Heart right ventricle (tissue), 16 donors: ENCODE data around the gene WDR87. TPM values are rescaled to one million over a fixed set of nuclear protein-coding genes. Genes with fewer than 3 reads are reported as not detected.

Source experiments
- ATAC-seq, 8 donors: fragments of 200-7000 bp; cut with Tn5 transposase; one replicate each; pipeline ENCODE4 v1.9.1; 2020; ENCODE audit warnings: mild to moderate bottlenecking in 8 of 8, moderate library complexity in 8 of 8, moderate number of reproducible peaks in 1 of 8
- DNase-seq, 2 donors: peaks; one replicate each; pipeline ENCODE4 v3.0.0-alpha.2; 2020
- H3K27ac ChIP-seq, 10 donors: fragments of 200-600 bp; sonication (generic) in 2 of 10; one replicate each; pipeline versions ENCODE4 v1.5.0 to v1.8.0; 2020 to 2022; ENCODE audit warnings: mild to moderate bottlenecking in 3 of 10
- H3K27me3 ChIP-seq, 7 donors: fragments of 200-600 bp; one replicate each; pipeline ENCODE4 v1.8.0; 2021 to 2022; ENCODE audit warnings: mild to moderate bottlenecking in 2 of 7
- H3K36me3 ChIP-seq, 9 donors: fragments of 200-600 bp; sonication (generic) in 1 of 9; one replicate each; pipeline versions ENCODE4 v1.5.0 to v1.8.0; 2020 to 2022; ENCODE audit warnings: mild to moderate bottlenecking in 2 of 9
- H3K4me1 ChIP-seq, 9 donors: fragments of 200-600 bp; sonication (generic) in 1 of 9; one replicate each; pipeline versions ENCODE4 v1.5.0 to v1.8.0; 2020 to 2022; ENCODE audit warnings: mild to moderate bottlenecking in 4 of 9
- H3K4me3 ChIP-seq, 10 donors: fragments of 200-600 bp; sonication (generic) in 2 of 10; one replicate each; pipeline versions ENCODE4 v1.5.0 to v1.8.0; 2020 to 2022; ENCODE audit warnings: mild to moderate bottlenecking in 7 of 10, moderate library complexity in 2 of 10
- H3K9me3 ChIP-seq, 11 donors: fragments of 200-600 bp in 10 of 11; sonication (generic) in 2 of 11; one replicate each; pipeline versions ENCODE4 v1.5.0 to v1.8.0; 2013 to 2022; ENCODE audit warnings: mild to moderate bottlenecking in 2 of 11, control low read depth in 1 of 11, moderate library complexity in 1 of 11
- WGBS, 2 donors: extraction: QIAGEN DNeasy Blood & Tissue Kit; methylation state at CpG; one replicate each; pipeline ENCODE4 v1.1.7; 2013; ENCODE audit warnings: inconsistent platforms in 1 of 2; 5-methylcytosine and 5-hydroxymethylcytosine counted together
- intact Hi-C, 10 donors: fragments of 100-400 bp; cut with DNase I; formaldehyde crosslinking; loops; one replicate each; pipeline versions ENCODE4 v1.11.1 to v1.14.2; 2022
- polyA plus RNA-seq, 2 donors: library from polyadenylated mRNA; stranded (reverse); fragments of 200-250 nt; gene quantifications; one replicate each; pipeline ENCODE4 v1.2.3, GENCODE V29; 2013
- total RNA-seq, 10 donors: library from RNA; stranded (reverse); fragmentation: NEBNext Ultra II Directional in 3 of 10; extraction: Animal tissue kit (Norgen Biotek cat#: 25700) in 3 of 10; gene quantifications; one replicate each; pipeline versions ENCODE4 v1.2.1 to v1.2.4, GENCODE V29; 2021 to 2023
- TF ChIP-seq, protein P1 (sequence below), 9 donors: fragments of 200-600 bp; sonication (generic) in 2 of 9; IDR thresholded peaks; one replicate each; pipeline versions ENCODE4 v1.5.0 to v1.8.0; 2021 to 2022; ENCODE audit warnings: antibody characterized with exemption in 9 of 9, mild to moderate bottlenecking in 5 of 9, moderate library complexity in 1 of 9
- donor health status: Arrhythmogenic right ventricular cardiomyopathy.
- donor health status: ischemic (EF 13 %, LVEDD 7.1; RV severe dilation, severe dysfunction).
- donor health status: healthy with polysubstance abuse.
- donor health status: DM: no; HTN: yes; CAD: no.
- donor health status: DM: no; HTN: no; CAD: no.
- donor health status: ischemic (EF 25% LVEDD 6.9; RV normal size, moderate dysfunction).
- donor health status: ischemic (EF 25% LVEDD 5.7; RV mildly dilated, moderate dysfunction).
- donor health status: healthy.
- donor health status: DM: yes; HTN: yes; CAD: no.
- donor health status: Ischemic cardiomyopathy.
- donor health status: ischemic (EF 35%, LVEDD 5.7; RV mildly dilated, moderate dysfunction).
- donor health status: nonischemic (EF 11% LVEDD 7.7; RV severe dilation, severe dysfunction).
- donor health status: DM: yes; HTN: yes; CAD: no.
- donor health status: PGD.
- donor health status: ischemic (EF 29% LVEDD 5.4; RV normal size, mild dysfunction).
- donor health status: nonischemic (EF 23%, LVEDD 6.1; RV moderate dilation, normal function).

Gene WDR87
- total and polyA plus RNA-seq, 12 donors, result 0.04 TPM; not detected in 11

DNA sequence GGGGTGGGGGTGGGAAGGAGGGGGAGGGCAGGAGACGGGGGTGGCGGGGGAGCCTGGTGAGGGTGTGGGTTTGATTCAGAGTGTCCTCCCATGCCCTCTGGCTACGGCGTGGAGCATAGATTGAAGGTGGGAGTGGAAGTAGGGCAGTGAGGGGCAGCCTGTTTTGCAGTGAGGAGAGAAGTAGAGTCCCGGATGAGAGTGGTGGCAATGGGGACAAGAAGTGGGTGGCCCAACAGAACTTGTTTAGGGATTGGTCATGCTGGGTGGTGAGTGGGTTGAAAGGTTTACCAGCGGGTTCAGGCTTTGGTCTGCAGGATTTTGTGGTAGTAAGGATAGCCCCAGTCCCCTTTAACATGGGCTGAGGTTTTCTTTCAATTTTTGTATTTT is 36.1 kb upstream of the WDR87 start:
- ATAC-seq, result no peak
- H3K4me3 ChIP-seq, result no peak overlapping the region
- no peak for DNase-seq
- H3K27ac ChIP-seq, result no peak overlapping the region
- peaks cover 0 to 4% (median 0%) of the 10 kb centered on the region in 9 donors for H3K36me3 ChIP-seq
- H3K27me3 ChIP-seq, result no peaks in the 10 kb centered on the region
- TF ChIP-seq, protein P1, sequence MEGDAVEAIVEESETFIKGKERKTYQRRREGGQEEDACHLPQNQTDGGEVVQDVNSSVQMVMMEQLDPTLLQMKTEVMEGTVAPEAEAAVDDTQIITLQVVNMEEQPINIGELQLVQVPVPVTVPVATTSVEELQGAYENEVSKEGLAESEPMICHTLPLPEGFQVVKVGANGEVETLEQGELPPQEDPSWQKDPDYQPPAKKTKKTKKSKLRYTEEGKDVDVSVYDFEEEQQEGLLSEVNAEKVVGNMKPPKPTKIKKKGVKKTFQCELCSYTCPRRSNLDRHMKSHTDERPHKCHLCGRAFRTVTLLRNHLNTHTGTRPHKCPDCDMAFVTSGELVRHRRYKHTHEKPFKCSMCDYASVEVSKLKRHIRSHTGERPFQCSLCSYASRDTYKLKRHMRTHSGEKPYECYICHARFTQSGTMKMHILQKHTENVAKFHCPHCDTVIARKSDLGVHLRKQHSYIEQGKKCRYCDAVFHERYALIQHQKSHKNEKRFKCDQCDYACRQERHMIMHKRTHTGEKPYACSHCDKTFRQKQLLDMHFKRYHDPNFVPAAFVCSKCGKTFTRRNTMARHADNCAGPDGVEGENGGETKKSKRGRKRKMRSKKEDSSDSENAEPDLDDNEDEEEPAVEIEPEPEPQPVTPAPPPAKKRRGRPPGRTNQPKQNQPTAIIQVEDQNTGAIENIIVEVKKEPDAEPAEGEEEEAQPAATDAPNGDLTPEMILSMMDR (IDR thresholded peaks at IDR 0.05), result no peak
- 93% methylated on average over 6 of the region's 6 CpGs for whole genome bisulfite sequencing, 2 donors
- H3K4me1 ChIP-seq, result peaks cover 0 to 3% (median 0%) of the 10 kb centered on the region in 9 donors
- H3K9me3 ChIP-seq, result peaks cover 0 to 10% (median 0%) of the 10 kb centered on the region in 11 donors
- intact Hi-C loops, result no loop called here

DNA sequence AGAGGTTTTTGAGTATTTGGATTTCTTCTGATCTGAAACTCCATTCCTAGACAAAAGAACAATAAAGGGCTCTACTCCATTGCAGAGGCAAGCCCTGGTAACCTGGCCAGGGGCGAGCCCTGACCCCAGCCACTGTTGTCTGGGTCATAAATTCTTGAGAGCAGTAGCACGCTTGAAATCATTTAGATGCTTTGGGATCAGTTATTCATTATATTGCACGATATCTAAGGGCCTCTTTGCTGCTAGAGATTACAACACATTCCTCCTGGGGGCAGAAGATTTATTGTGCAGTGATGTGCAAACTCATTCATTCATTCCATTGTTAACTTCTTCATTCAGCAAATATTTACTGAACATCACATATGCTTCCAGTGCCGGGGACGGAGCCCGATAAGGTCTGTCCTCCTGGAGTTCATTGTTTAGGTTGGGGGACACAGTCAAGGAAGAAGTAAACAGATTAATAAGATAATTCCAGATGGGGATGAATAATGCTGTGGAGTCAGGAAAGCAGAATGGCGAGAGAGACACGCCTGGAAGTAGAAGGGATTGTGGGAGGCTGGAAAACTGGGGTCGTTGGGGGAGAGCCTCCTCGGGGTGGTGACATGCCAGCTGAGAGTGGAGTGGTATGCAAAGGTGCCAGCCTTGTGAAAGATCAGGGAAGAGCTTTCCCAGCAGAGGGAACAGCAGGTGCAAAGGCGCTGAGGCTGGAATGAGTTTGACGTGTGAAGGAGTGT is 35.6 kb upstream of the WDR87 start:
- ATAC-seq, result no peak

DNA sequence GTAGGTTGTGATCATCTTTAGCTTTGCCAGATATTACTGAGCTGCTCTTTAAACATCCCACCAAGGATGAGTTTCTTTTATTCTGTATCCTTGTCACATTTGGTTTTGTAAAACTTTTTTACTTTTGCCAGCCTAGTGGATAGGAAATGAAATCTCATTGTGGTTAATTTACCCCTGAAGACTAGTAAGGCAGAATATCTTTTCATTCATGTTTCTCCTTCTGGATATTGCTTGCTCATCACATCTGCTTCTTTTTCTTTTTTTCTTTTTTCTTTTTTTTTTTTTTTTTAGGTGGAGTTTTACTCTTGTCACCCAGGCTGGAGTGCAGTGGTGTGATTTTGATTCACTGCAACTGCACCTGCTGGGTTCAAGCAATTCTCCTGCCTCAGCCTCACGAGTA is 32.0 kb upstream of the WDR87 start:
- no peak for DNase-seq
- intact Hi-C loops, result no loop called here
- peaks cover 0 to 29% (median 7%) of the 10 kb centered on the region in 11 donors for H3K9me3 ChIP-seq
- TF ChIP-seq, protein P1 (IDR thresholded peaks at IDR 0.05), result no peak
- H3K4me3 ChIP-seq, result no peak overlapping the region
- H3K27ac ChIP-seq, result no peak overlapping the region
- 93 to 96% methylated on average over 1 of the region's 1 CpG for WGBS, 2 donors
- H3K4me1 ChIP-seq, result peaks cover 4 to 13% (median 10%) of the 10 kb centered on the region in 9 donors
- peaks cover 0 to 4% (median 0%) of the 10 kb centered on the region in 9 donors for H3K36me3 ChIP-seq
- ATAC-seq, result no peak
- no peaks in the 10 kb centered on the region for H3K27me3 ChIP-seq

More for the DNA sequence above, 35.6 kb upstream of the WDR87 start:
- intact Hi-C loops, result no loop called here
- no peak for DNase-seq
- 89 to 93% methylated on average over 12 of the region's 12 CpGs for WGBS, 2 donors
- Histone ChIP-seq H3K9me3 (peaks cover 0 to 10% (median 0%) of the 10 kb centered on the region in 11 donors), H3K27me3 (no peaks in the 10 kb centered on the region), H3K36me3 (peaks cover 0 to 4% (median 0%) of the 10 kb centered on the region in 9 donors), H3K4me3 (no peak overlapping the region), H3K4me1 (peaks cover 0 to 3% (median 0%) of the 10 kb centered on the region in 9 donors), H3K27ac (no peak overlapping the region)
- TF ChIP-seq, protein P1 (IDR thresholded peaks at IDR 0.05), result no peak

DNA sequence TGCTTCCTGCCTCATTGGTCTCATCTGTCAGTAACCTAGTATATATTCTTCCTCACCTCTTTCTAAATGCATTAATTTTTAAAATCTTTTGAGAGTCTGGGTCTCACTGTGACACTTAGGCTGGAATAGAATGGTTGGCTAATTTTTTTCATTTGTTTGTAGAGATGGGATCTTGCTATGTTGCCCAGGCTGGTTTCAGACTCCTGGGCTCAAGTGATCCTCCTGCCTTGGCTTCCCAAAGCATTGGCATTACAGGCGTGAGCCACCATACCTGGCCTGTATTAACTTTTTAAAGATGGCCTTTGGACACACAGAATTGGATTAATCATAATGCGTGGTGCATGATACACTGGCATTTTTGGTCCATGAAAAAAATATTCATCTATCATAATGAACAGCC is 30.5 kb upstream of the WDR87 start:
- intact Hi-C loops, result no loop called here
- Histone ChIP-seq H3K27ac (no peak overlapping the region), H3K36me3 (peaks cover 0 to 4% (median 0%) of the 10 kb centered on the region in 9 donors), H3K4me3 (no peak overlapping the region), H3K9me3 (peaks cover 0 to 29% (median 7%) of the 10 kb centered on the region in 11 donors), H3K27me3 (no peaks in the 10 kb centered on the region), H3K4me1 (peaks cover 6 to 25% (median 18%) of the 10 kb centered on the region in 9 donors)
- 99% methylated on average over 2 of the region's 2 CpGs for WGBS, 2 donors
- TF ChIP-seq, protein P1 (IDR thresholded peaks at IDR 0.05), result no peak
- DNase-seq (no peak), ATAC-seq (no peak)
